HG03039 (cell line): ENCODE data around the gene DOP1B.
"Not testable (repeated sequence)": the region's sequence is repeated elsewhere in the genome, so short reads cannot be mapped to it uniquely, and the experiment has no call there.

Source experiments
- ATAC-seq: cut with Tn5 transposase; IDR thresholded peaks from one replicate; pipeline ENCODE4 v1.9.1; 2021; ENCODE audit warnings: mild to moderate bottlenecking, moderate library complexity; ENCODE audit not compliant: unreplicated experiment

The DOP1B gene

DNA sequence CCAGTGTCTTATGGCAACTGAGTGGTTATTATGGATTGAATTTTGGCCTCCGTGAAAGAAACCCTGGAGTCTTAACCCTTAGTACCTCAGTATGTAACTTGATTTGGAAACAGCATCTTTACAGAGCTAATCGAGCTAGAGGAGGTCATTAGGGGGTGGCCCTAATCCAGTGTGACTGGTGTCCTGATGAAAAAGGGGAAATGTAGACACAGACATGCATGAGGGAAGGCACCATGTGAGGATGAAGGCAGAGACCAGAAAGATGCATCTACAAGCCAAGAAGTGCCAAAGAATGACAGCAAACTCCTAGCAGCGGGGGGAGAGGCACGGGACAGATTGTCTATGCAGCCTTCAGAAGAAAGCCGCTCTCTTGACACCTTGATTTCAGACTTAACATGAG, 14.7 kb downstream of the DOP1B start:
- no peak for ATAC-seq

GRCh38 chr21:36171741-36172331, 15.2 kb downstream of the DOP1B start:
- ATAC-seq: no peak

DNA sequence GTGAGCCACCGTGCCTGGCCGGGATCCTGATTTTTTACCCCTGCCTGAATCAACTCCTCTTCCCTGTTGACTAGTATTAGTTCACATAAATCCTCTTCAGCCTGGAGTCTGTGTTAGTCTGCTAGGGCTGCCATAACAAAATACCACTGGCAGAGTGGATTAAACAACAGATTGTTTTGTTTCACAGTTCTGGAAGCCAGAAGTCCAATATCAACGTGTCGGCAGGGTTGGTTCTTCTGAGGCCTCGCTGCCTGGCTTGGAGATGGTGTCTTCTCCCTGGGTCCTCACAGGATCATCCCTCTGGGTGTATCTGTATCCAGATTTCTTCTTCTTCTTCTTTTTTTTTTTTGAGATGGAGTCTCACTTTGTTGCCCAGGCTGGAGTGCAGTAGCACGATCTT, 18.2 kb downstream of the DOP1B start:
- no peak for ATAC-seq

- no peak for ATAC-seq
These were observed 19.3 kb downstream of the DOP1B start for GRCh38 chr21:36175771-36176565.

- ATAC-seq: no peak
These were observed 21.7 kb downstream of the DOP1B start for GRCh38 chr21:36178349-36178748.

- no peak for ATAC-seq
These were observed 22.5 kb downstream of the DOP1B start for GRCh38 chr21:36179145-36179544.

DNA sequence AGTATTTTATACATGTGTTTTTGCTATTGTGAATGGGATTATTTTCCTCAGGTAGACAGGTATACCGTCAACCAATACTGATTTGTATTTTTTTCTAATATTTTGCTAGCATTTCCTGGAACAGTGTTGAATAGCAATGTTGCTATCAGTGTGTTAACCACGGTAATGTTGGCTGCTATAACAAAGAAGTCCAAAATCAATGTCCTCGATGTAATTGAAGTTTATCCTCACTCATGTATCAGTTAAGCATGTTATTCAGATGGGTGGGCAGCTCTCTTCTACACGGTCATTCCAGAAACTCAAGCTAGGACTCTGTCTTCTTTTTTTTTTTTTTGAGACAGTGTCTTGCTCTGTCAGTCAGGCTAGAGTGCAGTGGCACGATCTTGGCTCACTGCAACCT, 24.3 kb downstream of the DOP1B start:
- ATAC-seq: no peak

GRCh38 chr21:36183144-36183795, 26.6 kb downstream of the DOP1B start:
- no peak for ATAC-seq

GRCh38 chr21:36184545-36184944, 27.9 kb downstream of the DOP1B start:
- ATAC-seq: no peak

DNA sequence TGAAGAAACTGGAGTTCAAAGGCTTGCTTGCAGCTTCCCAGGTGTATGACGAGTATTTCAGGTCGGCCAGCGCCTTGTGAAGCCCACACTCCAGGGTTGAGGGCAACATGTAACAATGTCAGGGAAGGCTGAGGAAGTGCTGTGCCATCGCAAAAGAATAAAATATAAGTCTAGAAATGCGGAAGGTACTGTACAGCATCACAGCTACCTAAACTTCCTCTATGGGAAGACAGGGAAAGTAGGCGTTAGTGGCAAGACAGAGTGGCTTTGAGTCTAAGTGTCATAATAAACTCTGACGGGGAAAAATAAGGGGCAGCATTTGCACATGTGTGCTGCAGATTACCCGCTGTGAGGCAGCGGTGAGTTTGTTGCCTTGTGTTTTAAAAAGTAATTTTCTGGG, 28.9 kb downstream of the DOP1B start:
- ATAC-seq: no peak

DNA sequence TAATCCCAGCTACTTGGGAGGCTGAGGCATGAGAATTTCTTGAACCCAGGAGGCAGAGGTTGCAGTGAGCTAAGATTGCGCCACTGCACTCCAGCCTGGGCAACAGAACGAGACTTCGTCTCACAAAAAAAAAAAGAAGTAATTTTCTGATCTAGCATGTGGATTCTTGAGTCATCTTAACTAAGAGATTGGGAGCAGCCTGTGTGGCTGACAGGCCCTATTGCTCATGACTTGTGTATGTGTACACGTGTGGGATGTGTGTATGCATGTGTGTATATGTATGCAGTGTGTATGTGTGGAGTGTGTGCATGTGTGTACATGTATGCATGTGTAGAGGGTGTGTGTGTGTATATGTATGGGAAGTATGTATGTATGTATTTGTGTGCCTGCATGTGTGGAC, 29.5 kb downstream of the DOP1B start:
- ATAC-seq: no peak

DNA sequence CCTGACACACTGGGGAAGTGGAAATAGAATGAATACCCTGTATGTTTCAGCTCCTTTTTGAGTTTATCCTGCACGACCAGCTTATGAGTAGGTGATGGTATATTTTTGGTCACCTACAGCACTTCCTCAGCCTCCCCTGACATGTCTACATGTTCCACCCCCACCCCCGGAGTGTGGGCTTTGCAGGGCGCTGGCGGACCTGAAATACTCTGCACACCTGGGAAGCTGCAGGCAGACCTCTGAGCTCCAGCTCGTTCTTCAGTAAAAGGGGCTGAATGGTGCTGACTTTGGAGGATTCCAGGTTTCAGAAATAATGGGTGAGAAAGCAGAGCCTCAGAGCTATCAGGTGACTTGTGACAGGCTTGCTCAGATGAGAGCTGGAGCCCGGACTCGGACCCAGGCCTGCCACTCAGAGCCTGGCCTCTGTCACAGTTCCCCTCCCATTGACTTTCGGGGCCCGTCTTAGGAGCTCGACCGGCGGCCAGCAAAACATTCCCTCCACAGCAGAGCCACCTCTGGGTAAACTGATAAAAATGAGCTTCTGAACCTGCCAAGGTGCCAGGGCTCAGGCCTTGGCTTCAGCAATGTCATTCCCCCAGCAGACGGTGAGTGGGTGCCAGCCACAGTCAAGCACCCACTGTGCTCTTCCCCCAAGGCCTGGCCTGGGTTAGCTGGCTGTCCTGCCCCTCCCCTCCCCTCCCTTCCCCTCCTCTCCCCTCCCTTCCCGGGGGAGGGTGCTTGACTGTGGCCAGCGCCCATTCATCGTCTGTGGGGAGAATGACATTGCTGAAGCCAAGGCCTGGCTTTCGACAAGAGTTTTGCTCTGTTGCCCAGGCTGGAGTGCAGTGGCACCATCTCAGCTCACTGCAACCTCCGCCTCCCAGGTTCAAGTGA, 30.1 kb downstream of the DOP1B start:
- ATAC-seq: no peak

GRCh38 chr21:36188081-36188681, 31.6 kb downstream of the DOP1B start:
- no peak for ATAC-seq

DNA sequence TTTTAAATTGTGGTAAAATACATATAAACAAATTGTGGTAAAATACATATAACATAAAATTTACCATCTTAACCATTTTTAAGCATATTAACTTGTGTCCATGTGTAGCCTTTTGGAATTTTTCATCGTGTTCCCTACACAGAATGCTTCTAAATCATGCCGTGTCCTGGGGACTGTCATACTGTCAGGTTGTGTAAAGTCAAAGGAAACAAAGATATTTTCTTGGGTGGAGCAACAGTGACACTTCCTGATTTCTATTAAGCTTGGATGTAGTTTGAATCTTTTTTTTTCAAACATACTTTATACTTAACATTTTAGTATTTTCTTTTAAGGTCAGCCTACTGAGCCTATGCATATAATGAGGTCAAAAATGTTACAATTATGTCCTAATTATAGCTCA, 32.3 kb downstream of the DOP1B start:
- no peak for ATAC-seq

- no peak for ATAC-seq
These were observed 34.1 kb downstream of the DOP1B start for GRCh38 chr21:36190736-36191135.

DNA sequence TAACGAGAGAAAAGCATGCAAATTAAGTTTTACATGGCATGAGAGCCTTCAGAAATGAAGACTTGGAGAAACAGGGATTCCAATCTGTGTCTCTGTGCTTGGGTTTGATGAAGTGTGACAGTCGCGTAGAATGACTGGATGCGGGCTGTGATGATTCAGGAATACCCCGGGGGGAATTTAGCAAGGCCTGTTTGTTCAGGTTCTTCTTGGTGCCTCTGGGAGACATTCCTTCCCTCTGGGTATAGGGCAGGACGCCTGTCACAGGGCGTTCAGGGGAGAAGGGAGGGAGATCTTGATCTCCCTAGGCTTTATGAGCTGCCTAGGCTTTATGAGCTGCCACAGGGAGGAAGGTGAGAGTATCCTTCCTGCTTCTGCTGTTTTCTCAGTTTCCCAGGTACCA, 36.6 kb downstream of the DOP1B start:
- ATAC-seq: no peak

DNA sequence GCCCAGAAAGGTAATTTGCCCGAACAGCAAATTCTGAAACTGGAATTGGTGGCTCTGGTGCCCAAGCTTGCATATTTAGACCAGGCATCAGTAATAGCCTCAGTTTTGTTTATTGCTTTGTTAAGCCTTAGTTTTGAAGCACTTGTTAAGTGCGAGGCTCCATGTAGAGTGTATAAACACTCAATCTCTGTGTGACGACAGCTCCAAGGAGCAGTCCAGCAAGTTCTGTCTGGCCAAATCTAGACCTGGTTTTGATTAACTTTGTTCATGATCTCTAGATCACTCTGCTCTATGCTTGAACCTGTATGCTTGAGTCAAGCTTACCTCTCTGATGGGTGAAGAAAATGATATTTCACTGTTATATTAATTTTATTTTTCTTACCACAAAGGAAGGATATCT, 37.4 kb downstream of the DOP1B start:
- ATAC-seq: no peak

- no peak for ATAC-seq
These were observed 39.0 kb downstream of the DOP1B start for GRCh38 chr21:36195613-36196012.

DNA sequence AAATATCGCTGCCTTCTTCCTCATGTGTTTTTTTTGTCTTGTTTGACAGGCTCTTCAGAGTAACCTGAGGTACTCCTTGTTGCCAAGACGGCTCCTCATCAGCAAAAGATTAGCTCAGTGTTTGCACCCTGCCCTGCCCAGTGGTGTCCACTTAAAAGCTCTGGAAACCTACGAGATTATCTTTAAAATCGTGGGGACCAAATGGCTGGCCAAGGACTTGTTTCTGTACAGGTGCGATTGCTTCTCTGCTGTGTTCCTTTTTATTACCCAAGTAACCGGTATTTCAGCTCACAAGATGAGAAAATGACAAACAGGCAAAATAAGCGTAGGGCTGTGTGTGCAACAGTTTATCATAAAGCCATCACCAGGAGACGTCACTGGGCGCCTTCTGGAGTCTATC, 42.4 kb downstream of the DOP1B start:
- ATAC-seq: no peak

DNA sequence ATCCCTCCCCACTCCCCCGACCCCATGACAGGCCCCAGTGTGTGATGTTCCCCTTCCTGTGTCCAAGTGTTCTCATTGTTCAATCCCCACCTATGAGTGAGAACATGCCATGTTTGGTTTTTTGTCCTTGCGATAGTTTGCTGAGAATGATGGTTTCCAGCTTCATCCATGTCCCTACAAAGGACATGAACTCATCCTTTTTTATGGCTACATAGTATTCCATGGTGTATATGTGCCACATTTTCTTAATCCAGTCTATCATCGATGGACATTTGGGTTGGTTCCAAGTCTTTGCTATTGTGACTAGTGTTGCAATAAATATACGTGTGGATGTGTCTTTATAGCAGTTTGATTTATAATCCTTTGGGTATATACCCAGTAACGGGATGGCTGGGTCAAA, 43.0 kb downstream of the DOP1B start:
- ATAC-seq: not testable (repeated sequence)

DNA sequence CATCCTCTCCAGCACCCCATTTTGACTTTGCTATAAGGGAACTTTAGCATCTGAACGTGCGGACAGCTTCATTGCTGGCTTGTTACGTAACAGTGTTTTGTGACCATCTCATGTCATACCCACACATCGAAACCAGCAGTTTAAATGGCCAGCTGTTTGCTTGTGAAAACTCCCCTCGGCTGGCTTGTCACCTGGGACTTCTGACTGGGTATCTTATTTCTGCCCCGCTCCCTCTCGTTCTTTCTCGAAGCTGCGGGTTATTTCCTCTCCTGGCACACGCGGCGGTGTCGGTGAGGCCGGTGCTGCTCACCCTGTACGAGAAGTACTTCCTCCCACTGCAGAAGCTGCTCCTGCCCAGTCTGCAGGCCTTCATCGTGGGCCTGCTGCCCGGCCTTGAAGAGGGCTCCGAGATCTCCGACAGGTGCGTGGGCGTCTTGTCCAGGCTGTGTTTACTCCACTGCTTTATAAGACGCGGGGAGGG, 43.5 kb downstream of the DOP1B start:
- no peak for ATAC-seq
